BLaER1 (cell line): ENCODE data around the gene PAPOLA.

Experiments
- H3K27ac ChIP-seq: shearing (Covaris generic); formaldehyde crosslinking; 2 replicates; pipeline ENCODE4 v1.8.1; 2022
- H3K27me3 ChIP-seq: shearing (Covaris generic); formaldehyde crosslinking; 2 replicates; pipeline ENCODE4 v1.8.1; 2022
- H3K36me3 ChIP-seq: shearing (Covaris generic); formaldehyde crosslinking; 2 replicates; pipeline ENCODE4 v1.8.1; 2022
- H3K4me1 ChIP-seq: shearing (Covaris generic); formaldehyde crosslinking; 2 replicates; pipeline ENCODE4 v1.8.1; 2022
- H3K4me2 ChIP-seq: shearing (Covaris generic); formaldehyde crosslinking; 2 replicates; pipeline ENCODE4 v1.8.1; 2022
- H3K4me3 ChIP-seq: shearing (Covaris generic); formaldehyde crosslinking; 2 replicates; pipeline ENCODE4 v1.8.1; 2022
- H3K9ac ChIP-seq: shearing (Covaris generic); formaldehyde crosslinking; 2 replicates; pipeline ENCODE4 v1.8.1; 2022
- H3K9me3 ChIP-seq: shearing (Covaris generic); formaldehyde crosslinking; 2 replicates; pipeline ENCODE4 v1.8.1; 2022
- H4K20me1 ChIP-seq: shearing (Covaris generic); formaldehyde crosslinking; 2 replicates; pipeline ENCODE4 v1.8.1; 2022
- Cebpa-rat ChIP-seq: shearing (Covaris generic); IDR thresholded peaks from 2 replicates; pipeline ENCODE4 v1.8.1; 2022

Gene PAPOLA

DNA sequence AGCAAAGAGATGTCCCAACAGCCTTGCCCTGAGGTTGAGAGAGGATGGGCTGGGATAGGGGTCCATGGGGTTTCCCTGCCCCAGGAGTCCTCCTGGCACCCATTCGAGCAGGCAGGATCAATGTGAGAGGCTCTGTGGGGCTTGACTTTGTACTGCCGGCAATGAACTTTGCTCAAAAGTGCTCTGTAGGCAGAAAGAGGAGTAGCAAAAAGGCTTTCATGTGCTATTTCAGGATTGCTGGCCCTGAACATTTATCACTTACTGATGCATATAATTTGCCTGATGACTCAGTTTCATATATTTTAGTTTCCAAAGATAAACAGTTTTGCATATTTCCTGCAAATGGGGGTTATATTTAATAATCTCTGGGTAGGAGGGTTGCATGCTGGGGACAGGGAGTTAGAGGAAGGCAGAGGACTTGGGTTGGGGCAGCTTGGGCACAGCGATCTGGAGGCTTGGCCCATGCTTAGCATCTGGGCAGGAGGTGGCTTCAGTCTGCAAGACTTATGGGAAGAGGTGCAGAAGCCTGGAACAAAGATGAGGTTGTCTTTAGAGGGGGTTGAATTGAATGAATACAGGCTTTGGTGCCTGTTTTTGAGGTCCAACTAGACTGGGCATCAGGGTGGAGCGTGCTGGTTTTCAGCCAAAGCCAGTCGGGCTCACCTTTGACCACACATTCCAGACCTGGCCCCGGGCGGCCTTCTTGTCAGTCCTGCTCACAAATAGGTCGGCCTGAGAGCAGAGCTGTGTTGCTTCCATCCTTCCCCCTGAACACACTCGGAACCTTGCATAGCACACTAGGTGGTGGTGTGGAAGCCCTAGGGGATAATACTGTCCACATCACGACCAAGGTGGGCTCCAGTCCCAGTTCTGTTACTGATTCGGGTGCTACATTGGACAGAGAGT is 101.4 kb downstream of the PAPOLA start:
- Histone ChIP-seq H3K9me3 (no peaks in the 10 kb centered on the region), H3K4me3 (no peak overlapping the region), H3K36me3 (no peaks in the 10 kb centered on the region), H4K20me1 (no peaks in the 10 kb centered on the region), H3K9ac (no peak overlapping the region), H3K27me3 (no peaks in the 10 kb centered on the region), H3K4me1 (no peaks in the 10 kb centered on the region), H3K27ac (no peak overlapping the region), H3K4me2 (no peak overlapping the region)
- TF ChIP-seq Cebpa-rat = no peak

GRCh38 chr14:96614481-96614881 is 112.3 kb downstream of the PAPOLA start:
- no peak overlapping the region for H3K27ac ChIP-seq

DNA sequence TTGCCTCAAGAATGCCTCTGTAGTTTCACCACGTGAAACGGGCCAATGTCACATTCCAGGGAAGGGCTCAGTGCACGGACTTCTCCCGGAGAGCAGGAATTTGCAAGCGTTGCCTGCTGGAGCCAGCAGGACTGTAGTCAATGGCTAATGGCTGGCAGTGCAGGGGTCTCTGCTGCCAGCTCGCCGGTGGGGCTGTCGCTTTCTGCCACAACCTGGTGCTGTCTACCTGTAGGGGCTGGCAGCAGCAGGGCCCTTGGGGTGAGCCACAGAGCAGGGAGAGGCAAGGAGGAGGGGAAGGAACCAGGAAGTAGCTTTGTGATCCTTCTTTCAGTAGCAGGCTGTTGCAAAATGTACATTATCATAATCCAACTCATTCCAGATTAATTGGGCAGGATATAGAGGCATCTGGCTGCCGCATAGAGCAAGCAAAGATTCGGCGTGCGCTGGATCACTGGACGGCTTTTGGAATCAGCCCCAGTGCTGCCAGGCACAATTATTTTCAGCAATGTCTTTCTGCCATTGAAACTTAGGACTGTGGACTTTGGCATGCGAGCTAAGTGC is 114.1 kb downstream of the PAPOLA start:
- H3K27ac ChIP-seq = no peak overlapping the region

More at GRCh38 chr14:96614481-96614881, 112.3 kb downstream of the PAPOLA start:
- Histone ChIP-seq H3K9me3 (no peaks in the 10 kb centered on the region), H4K20me1 (no peaks in the 10 kb centered on the region), H3K4me1 (peaks cover 10% of the 10 kb centered on the region), H3K9ac (no peak overlapping the region), H3K4me2 (no peak overlapping the region), H3K27me3 (no peaks in the 10 kb centered on the region), H3K4me3 (no peak overlapping the region), H3K36me3 (no peaks in the 10 kb centered on the region)
- TF ChIP-seq Cebpa-rat = no peak

More for the DNA sequence above, 114.1 kb downstream of the PAPOLA start:
- TF ChIP-seq Cebpa-rat = no peak
- peaks cover 10% of the 10 kb centered on the region for H3K4me1 ChIP-seq
- no peaks in the 10 kb centered on the region for H3K9me3 ChIP-seq
- H4K20me1 ChIP-seq = no peaks in the 10 kb centered on the region
- H3K4me3 ChIP-seq = no peak overlapping the region
- H3K4me2 ChIP-seq = no peak overlapping the region
- no peaks in the 10 kb centered on the region for H3K27me3 ChIP-seq
- no peak overlapping the region for H3K9ac ChIP-seq
- H3K36me3 ChIP-seq = no peaks in the 10 kb centered on the region
